ENCODE results near the gene DSCAM.

DSCAM gene

DNA sequence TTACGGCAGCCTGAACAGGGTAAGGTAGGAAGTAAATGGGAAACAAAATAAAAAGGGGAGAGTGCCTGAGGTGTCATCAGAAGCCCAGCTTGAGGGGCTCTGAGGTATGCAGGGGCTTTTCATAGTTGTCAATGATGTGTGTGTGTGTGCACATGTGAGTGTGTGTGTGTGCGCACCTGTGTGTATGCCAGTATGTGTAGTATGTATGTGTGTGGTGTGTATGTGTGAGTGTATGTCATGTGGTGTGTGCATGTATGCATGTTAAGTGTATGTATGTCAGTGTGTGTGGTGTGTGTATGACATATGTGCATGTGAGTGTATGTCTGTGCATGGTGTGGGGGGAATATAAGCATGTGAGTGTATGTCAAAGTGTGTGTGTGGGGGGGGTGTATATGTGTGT lies 184.1 kb downstream of the DSCAM start:
- Mint-ChIP-seq H3K4me1 (ENCODE audit: low read depth) (no peaks in the 10 kb centered on the region), H3K4me3 (no peak overlapping the region), H3K9me3 (peaks cover 8% of the 10 kb centered on the region), H3K27me3 (ENCODE audit: low read depth) (no peaks in the 10 kb centered on the region), H3K27ac (no peak overlapping the region), H3K36me3 (ENCODE audit: low read depth) (no peaks in the 10 kb centered on the region)

DNA sequence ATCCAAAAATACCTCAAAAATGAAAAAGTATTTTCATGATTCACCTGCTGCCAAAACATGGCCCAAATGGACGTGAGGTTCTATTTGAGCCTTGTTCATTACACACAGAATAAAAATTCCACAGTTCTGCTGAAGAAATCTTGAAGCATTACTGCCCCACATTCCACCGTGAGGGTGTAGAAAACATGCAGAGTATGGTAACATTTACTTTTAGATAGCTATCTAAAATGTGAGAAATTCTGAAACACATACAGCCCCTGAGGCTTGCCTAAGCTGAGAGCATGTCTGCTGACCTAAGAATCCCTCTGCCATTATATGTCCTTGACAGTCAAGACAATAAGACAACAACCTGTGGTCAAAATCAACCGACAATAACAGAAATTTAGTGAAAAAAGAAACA lies 186.5 kb downstream of the DSCAM start:
- Mint-ChIP-seq H3K9me3 (peaks cover 8% of the 10 kb centered on the region), H3K27ac (no peak overlapping the region), H3K4me1 (ENCODE audit: low read depth) (no peaks in the 10 kb centered on the region), H3K4me3 (no peak overlapping the region), H3K27me3 (ENCODE audit: low read depth) (no peaks in the 10 kb centered on the region), H3K36me3 (ENCODE audit: low read depth) (no peaks in the 10 kb centered on the region)

DNA sequence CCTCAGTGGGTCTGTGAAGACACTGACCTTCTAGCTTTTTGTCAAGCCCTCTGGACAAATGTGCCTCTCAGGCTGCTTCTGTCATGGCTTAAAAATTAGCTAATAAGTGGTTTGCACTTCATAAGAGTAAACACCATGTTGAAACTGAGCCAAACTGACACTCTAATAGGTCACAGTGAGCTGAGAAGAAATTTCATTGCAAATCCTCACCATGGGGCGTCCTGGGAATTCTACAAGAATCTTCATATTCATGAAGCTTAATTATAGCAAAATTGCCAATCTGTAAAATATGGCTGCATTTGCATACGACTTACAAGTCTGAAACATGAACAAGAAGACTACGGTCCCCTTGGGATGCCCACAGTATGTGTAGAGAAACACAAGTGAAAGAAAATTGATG lies 188.6 kb downstream of the DSCAM start:
- H3K36me3 Mint-ChIP-seq (ENCODE audit: low read depth): no peaks in the 10 kb centered on the region
- no peak overlapping the region for H3K27ac Mint-ChIP-seq
- no peak overlapping the region for H3K4me3 Mint-ChIP-seq
- no peaks in the 10 kb centered on the region for H3K4me1 Mint-ChIP-seq (ENCODE audit: low read depth)
- H3K9me3 Mint-ChIP-seq: peaks cover 8% of the 10 kb centered on the region
- H3K27me3 Mint-ChIP-seq (ENCODE audit: low read depth): no peaks in the 10 kb centered on the region

DNA sequence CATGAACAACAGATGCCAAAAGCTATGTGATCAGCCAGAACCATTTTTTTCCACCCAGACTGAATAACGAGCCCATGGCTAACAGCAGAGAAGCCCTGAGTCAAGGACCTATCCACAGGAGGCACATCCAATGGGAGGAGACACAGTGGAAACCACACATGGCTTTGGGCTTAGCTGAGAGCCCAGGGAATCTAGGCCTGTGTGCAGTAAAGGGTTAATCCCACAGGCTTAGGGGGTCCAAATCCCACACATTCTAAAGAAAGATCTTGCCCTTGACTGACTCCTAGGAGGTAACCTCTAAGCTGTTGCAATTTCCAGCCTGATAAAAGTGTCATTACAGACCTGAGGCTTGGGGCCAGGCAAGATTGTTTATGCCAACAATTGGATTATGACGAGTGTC lies 194.5 kb downstream of the DSCAM start:
- H3K27ac Mint-ChIP-seq: no peak overlapping the region
- H3K4me1 Mint-ChIP-seq (ENCODE audit: low read depth): no peaks in the 10 kb centered on the region
- peaks cover 18% of the 10 kb centered on the region for H3K9me3 Mint-ChIP-seq
- no peaks in the 10 kb centered on the region for H3K36me3 Mint-ChIP-seq (ENCODE audit: low read depth)
- H3K27me3 Mint-ChIP-seq (ENCODE audit: low read depth): no peaks in the 10 kb centered on the region
- no peak overlapping the region for H3K4me3 Mint-ChIP-seq

DNA sequence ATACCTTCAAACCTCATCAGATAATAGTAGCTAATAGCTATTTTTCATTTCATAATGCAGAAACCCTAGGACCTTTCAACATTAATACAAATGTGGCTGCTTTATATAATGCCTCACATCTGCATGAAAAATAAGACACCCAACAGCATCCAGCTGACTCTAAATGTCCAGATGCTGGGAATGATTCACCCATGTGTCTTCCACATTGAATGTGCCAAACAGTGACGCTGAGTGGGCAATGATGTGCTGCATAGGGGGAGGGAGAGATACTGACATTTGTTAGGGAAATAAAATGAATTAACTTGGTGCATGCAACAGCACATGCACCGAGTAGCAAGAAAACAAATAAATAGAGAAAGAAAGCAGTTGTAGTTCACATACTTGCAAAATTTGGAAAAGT lies 199.3 kb downstream of the DSCAM start:
- Mint-ChIP-seq H3K27ac (no peak overlapping the region), H3K4me3 (no peak overlapping the region), H3K9me3 (peaks cover 18% of the 10 kb centered on the region)

DNA sequence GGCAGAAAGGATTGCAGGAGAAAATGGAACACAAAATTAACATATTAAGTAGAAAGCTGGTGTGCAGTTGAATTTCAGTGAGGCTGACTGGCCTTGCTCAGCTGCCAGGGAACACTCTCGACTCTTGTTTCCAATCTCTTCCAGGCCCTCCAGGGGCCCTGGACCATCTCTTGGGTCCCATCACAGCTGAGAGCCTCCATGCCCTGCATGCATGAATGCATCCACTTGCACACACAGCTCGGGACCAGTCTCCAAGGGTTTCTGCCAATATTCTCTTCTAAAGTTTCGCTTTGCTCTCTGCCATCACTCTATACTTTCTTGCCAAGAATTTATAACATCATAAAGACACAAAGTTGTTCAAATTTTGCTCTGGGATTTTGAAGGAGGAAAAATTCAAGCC lies 200.3 kb downstream of the DSCAM start:
- no peaks in the 10 kb centered on the region for H3K36me3 Mint-ChIP-seq (ENCODE audit: low read depth)
- no peak overlapping the region for H3K4me3 Mint-ChIP-seq
- no peaks in the 10 kb centered on the region for H3K27me3 Mint-ChIP-seq (ENCODE audit: low read depth)
- H3K9me3 Mint-ChIP-seq: peaks cover 18% of the 10 kb centered on the region
- H3K4me1 Mint-ChIP-seq (ENCODE audit: low read depth): no peaks in the 10 kb centered on the region
- H3K27ac Mint-ChIP-seq: no peak overlapping the region

More for the DNA sequence above, 199.3 kb downstream of the DSCAM start:
- Mint-ChIP-seq H3K36me3 (ENCODE audit: low read depth) (no peaks in the 10 kb centered on the region), H3K27me3 (ENCODE audit: low read depth) (no peaks in the 10 kb centered on the region), H3K4me1 (ENCODE audit: low read depth) (no peaks in the 10 kb centered on the region)

DNA sequence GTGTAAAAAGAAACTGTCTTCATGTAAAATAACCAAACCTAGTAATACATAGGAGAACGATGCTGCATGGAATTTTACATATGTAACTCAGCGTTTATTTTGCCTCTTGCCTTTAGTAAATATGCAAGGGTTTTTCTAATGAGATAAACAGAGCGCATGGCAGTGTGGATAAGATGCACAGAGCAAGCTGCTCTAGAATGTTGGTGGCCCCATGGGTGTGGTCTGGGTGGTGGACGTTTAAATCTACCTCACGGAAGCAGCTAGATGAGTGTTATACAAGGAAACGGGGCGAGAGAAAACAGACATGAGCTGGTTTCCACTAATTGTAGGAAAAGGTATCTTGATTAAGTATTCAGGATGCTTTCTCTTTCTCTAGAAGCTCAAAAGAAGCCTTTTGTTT lies 205.9 kb downstream of the DSCAM start:
- no peaks in the 10 kb centered on the region for H3K36me3 Mint-ChIP-seq (ENCODE audit: low read depth)
- H3K27ac Mint-ChIP-seq: no peak overlapping the region
- H3K4me3 Mint-ChIP-seq: no peak overlapping the region
- peaks cover 11% of the 10 kb centered on the region for H3K9me3 Mint-ChIP-seq
- H3K27me3 Mint-ChIP-seq (ENCODE audit: low read depth): no peaks in the 10 kb centered on the region
- H3K4me1 Mint-ChIP-seq (ENCODE audit: low read depth): no peaks in the 10 kb centered on the region

DNA sequence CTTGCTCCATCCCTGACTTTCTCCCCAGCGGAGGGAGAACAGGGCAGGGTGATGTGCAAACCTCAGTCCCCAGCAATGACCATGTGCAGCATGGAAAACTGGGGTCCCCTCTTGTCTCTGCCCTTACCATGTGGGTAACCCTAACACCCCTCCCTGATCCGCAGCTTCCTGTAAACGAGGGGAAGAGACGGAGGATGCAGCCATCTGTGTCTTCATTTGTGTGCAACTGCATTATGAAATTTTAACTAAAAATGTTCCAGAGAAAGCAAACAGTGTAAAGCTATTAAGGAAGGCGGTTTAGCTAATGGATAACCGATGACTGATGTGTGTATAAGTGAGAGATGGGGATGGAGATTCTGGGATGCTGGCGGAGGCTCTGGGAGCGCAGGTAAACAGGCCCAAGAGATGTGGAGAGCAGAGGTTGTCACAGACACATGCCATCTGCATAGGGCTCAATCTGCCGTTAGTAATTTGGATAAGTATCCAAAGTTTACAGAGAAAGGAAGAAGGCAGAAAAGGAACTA lies 206.6 kb downstream of the DSCAM start:
- Mint-ChIP-seq H3K9me3 (peaks cover 11% of the 10 kb centered on the region), H3K4me3 (no peak overlapping the region), H3K36me3 (ENCODE audit: low read depth) (no peaks in the 10 kb centered on the region), H3K27ac (no peak overlapping the region), H3K4me1 (ENCODE audit: low read depth) (no peaks in the 10 kb centered on the region), H3K27me3 (ENCODE audit: low read depth) (no peaks in the 10 kb centered on the region)

DNA sequence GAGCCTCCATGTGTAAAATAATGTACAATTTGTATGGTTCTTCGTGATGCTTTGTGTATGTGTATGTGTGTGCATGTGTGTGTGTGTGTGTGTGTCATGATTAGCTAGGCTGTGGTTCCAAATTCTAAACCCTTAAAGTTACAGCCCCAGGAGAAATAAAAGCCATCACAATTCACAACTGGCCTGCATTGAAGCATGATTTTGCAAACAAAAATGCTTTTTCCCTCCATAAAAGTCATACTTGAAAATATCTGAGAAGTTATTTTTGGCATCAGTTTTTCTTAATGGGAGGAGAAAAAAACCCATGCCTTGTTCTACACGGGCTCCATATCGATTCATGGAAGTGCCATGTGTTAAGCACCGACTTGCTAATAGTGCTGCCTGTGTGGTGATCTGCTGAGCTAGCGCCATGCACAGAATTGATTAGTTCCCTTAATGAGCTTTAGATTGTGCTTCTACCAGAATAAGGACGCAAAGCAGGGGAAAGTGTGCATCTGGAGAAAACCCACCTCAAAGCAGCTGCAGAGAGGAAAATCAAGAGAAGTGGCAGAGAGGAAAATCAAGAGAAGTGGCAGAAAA lies 207.3 kb downstream of the DSCAM start:
- Mint-ChIP-seq H3K9me3 (peaks cover 10% of the 10 kb centered on the region), H3K27me3 (ENCODE audit: low read depth) (no peaks in the 10 kb centered on the region), H3K27ac (no peak overlapping the region), H3K4me3 (no peak overlapping the region), H3K4me1 (ENCODE audit: low read depth) (no peaks in the 10 kb centered on the region), H3K36me3 (ENCODE audit: low read depth) (no peaks in the 10 kb centered on the region)

DNA sequence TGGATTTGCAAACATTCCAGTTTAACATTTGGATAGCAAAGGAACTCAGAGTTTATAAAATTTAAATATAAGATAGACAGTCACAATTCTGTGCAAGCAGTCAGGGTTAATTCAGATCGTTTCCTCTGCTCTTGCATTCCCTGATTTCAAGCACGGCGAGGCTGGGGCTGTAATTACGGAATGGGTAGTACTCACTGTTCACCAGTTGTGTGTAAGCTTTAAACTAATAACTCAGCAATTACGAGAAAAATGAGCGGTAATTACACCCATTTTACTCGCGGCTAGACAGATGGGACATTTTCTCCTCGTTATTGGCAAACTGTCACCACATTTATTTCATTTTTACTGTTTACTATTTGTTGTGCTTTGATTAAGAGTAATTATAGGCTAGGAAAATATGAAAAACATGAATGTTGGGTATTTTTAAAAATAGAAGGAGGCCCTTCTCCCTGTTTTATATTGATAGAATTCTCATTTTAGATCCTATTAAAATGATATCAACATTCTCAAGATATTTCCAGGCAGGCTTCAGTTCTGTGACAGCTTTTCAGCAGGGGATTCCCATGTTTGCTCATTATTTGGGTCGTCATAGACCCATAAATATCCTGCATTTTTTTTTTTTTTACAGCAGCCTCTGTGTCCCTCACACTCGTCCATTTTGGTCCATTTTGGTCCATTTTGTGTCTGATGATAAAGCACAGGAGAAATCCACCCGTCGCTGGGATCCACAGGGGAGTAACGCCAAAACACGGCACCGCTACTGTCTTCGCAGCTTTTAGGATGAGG lies 208.3 kb downstream of the DSCAM start:
- Mint-ChIP-seq H3K27ac (no peak overlapping the region), H3K4me1 (ENCODE audit: low read depth) (no peaks in the 10 kb centered on the region), H3K36me3 (ENCODE audit: low read depth) (no peaks in the 10 kb centered on the region), H3K27me3 (ENCODE audit: low read depth) (no peaks in the 10 kb centered on the region), H3K4me3 (no peak overlapping the region), H3K9me3 (peaks cover 8% of the 10 kb centered on the region)

DNA sequence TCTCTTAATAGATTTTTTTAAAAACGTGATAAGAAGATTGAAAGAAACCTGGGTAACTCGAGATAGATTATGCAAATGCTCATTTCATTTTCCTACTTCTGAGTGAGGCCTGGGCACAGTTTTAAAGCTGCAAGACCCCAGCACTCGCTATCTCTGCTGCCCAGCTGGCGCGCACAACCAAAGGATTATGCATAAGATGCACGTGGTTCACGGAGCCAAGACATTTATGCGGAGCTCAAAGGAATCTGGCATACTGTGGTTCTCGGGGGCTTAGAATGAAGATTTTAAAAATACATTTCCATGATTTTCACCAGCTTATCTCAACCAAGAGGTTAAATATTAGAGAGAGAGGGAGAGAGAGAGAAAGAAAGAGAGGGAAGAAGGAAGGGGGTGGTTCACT lies 210.9 kb downstream of the DSCAM start:
- Mint-ChIP-seq H3K9me3 (peaks cover 8% of the 10 kb centered on the region), H3K27ac (no peak overlapping the region), H3K36me3 (ENCODE audit: low read depth) (no peaks in the 10 kb centered on the region), H3K4me1 (ENCODE audit: low read depth) (no peaks in the 10 kb centered on the region), H3K27me3 (ENCODE audit: low read depth) (no peaks in the 10 kb centered on the region), H3K4me3 (no peak overlapping the region)

DNA sequence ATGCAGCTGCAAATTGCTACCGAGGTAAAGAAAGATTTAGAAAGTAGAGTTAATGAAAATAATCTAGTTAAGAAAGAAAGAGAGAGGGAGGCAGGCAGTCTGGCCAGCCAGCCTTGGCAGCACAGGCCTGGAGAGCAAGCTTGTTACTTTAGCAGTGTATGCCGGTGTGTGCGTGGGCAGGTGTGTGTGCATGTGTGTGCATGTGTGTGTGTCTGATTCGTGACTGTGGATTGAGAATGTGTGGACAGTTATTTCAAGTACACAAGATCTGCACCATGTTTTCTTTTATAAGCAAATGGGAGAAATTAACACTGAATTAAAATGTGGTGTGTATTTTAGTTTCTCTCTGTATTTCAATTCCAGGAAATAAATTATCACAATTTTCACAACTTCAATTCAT lies 211.6 kb downstream of the DSCAM start:
- no peak overlapping the region for H3K4me3 Mint-ChIP-seq
- H3K27ac Mint-ChIP-seq: no peak overlapping the region
- no peaks in the 10 kb centered on the region for H3K27me3 Mint-ChIP-seq (ENCODE audit: low read depth)
- H3K4me1 Mint-ChIP-seq (ENCODE audit: low read depth): no peaks in the 10 kb centered on the region
- peaks cover 6% of the 10 kb centered on the region for H3K9me3 Mint-ChIP-seq
- no peaks in the 10 kb centered on the region for H3K36me3 Mint-ChIP-seq (ENCODE audit: low read depth)

DNA sequence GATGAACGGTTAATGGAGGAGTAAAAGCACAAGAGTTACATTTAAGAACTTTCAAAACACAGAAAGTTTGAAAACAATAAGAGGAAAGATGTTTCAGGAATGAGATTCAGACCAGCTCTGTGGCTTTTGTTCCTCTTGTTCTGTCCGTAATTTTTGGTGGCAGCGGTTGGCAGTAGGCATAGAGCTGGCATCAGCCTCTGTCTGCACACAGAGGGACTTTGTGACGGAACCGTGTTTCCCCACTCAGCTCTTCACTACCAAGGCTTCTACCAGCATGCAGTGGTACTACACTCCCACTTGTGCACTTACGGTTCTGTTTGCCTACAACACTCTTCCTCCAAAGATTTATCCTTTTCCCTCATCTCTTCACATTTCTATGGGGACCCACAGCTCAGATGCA lies 212.8 kb downstream of the DSCAM start:
- no peaks in the 10 kb centered on the region for H3K27me3 Mint-ChIP-seq (ENCODE audit: low read depth)
- H3K36me3 Mint-ChIP-seq (ENCODE audit: low read depth): no peaks in the 10 kb centered on the region
- H3K27ac Mint-ChIP-seq: no peak overlapping the region
- no peaks in the 10 kb centered on the region for H3K4me1 Mint-ChIP-seq (ENCODE audit: low read depth)
- no peaks in the 10 kb centered on the region for H3K9me3 Mint-ChIP-seq
- no peak overlapping the region for H3K4me3 Mint-ChIP-seq

DNA sequence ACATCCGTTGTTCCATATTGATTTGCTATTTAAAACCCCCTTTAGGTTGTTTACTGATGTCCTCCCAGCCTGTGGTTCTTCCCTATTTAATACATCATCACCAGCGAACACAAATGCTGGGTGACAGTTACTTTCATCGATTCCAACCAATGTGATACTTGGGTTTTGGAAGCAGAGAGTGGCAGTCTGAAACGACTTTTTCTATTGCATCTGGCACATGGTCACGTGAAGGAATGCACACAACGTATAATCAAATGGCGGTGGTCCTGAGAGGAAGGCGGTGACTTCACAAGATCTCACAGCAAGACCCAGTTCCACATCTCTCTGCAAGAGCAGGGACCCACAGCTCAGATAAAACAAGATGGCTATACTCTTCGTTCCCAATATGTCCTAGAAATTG lies 213.9 kb downstream of the DSCAM start:
- H3K27ac Mint-ChIP-seq: no peak overlapping the region
- H3K36me3 Mint-ChIP-seq (ENCODE audit: low read depth): no peaks in the 10 kb centered on the region
- H3K27me3 Mint-ChIP-seq (ENCODE audit: low read depth): no peaks in the 10 kb centered on the region
- peaks cover 3% of the 10 kb centered on the region for H3K9me3 Mint-ChIP-seq
- H3K4me3 Mint-ChIP-seq: no peak overlapping the region
- no peaks in the 10 kb centered on the region for H3K4me1 Mint-ChIP-seq (ENCODE audit: low read depth)

DNA sequence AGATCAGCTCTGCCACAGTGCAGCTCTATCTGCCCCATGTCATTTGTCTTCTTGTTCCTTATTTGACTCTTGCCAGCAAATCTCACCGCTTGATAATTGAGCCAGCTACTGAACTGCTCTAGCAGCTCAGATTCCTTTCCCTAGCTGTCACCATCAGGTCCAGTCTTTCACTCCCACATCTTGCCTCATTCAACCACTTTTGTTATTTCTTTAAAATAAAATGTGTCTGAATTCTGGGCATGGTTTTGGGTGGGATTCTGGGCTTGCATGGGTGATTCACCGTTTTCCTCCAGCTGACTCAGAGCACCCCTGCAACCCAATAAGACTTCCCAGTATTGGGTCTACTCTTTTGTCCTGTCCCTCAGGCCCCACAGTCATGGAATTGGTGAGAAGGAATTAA lies 215.7 kb downstream of the DSCAM start:
- Mint-ChIP-seq H3K27ac (no peak overlapping the region), H3K4me3 (no peak overlapping the region), H3K36me3 (ENCODE audit: low read depth) (no peaks in the 10 kb centered on the region), H3K4me1 (ENCODE audit: low read depth) (no peaks in the 10 kb centered on the region), H3K27me3 (ENCODE audit: low read depth) (no peaks in the 10 kb centered on the region), H3K9me3 (peaks cover 7% of the 10 kb centered on the region)
